ENCODE measurements around the gene SPON1. TPM values are rescaled to one million over a fixed set of nuclear protein-coding genes. Genes with fewer than 3 reads are reported as not detected.

Gene SPON1
- total and polyA plus RNA-seq, 2 of the 8 experiments (the other 6 are each of a cell fraction or from before 2014, with no cell fraction given) = 1.5 to 5.4 TPM

GRCh38 chr11:13956988-13957387, 5.5 kb upstream of the SPON1 start (continued):
- TF ChIP-seq ATF2 (IDR thresholded peaks at IDR 0.05; ENCODE audit: low read length) = no peak
